ENCODE results near the gene CAMTA1.

The CAMTA1 gene

GRCh38 chr1:7339014-7339413, 553.8 kb downstream of the CAMTA1 start:
- no peak for DNase-seq (ENCODE audit: low read depth in 2 of 2)

- no peak for DNase-seq (ENCODE audit: low read depth in 2 of 2)
These were observed 554.7 kb downstream of the CAMTA1 start for GRCh38 chr1:7339953-7340352.

GRCh38 chr1:7341145-7341905, 556.1 kb downstream of the CAMTA1 start:
- no peak for DNase-seq (ENCODE audit: low read depth in 2 of 2)

- no peak for DNase-seq (ENCODE audit: low read depth in 2 of 2)
These were observed 558.6 kb downstream of the CAMTA1 start for GRCh38 chr1:7343882-7344281.

GRCh38 chr1:7344299-7344698, 559.0 kb downstream of the CAMTA1 start:
- no peak for DNase-seq (ENCODE audit: low read depth in 2 of 2)

GRCh38 chr1:7345516-7345915, 560.3 kb downstream of the CAMTA1 start:
- no peak for DNase-seq (ENCODE audit: low read depth in 2 of 2)

GRCh38 chr1:7346070-7346596, 560.9 kb downstream of the CAMTA1 start:
- no peak for DNase-seq (ENCODE audit: low read depth in 2 of 2)

GRCh38 chr1:7346600-7347570, 561.6 kb downstream of the CAMTA1 start:
- no peak for DNase-seq (ENCODE audit: low read depth in 2 of 2)

- no peak for DNase-seq (ENCODE audit: low read depth in 2 of 2)
These were observed 562.8 kb downstream of the CAMTA1 start for GRCh38 chr1:7348073-7348472.

- no peak for DNase-seq (ENCODE audit: low read depth in 2 of 2)
These were observed 563.3 kb downstream of the CAMTA1 start for GRCh38 chr1:7348580-7348979.

GRCh38 chr1:7350804-7351203, 565.5 kb downstream of the CAMTA1 start:
- no peak for DNase-seq (ENCODE audit: low read depth in 2 of 2)

- no peak for DNase-seq (ENCODE audit: low read depth in 2 of 2)
These were observed 566.4 kb downstream of the CAMTA1 start for GRCh38 chr1:7351649-7352048.

GRCh38 chr1:7352364-7352763, 567.1 kb downstream of the CAMTA1 start:
- DNase-seq (ENCODE audit: low read depth in 2 of 2) = no peak

GRCh38 chr1:7352974-7353373, 567.7 kb downstream of the CAMTA1 start:
- no peak for DNase-seq (ENCODE audit: low read depth in 2 of 2)

GRCh38 chr1:7355646-7356045, 570.4 kb downstream of the CAMTA1 start:
- DNase-seq (ENCODE audit: low read depth in 2 of 2) = no peak

GRCh38 chr1:7356079-7356478, 570.8 kb downstream of the CAMTA1 start:
- no peak for DNase-seq (ENCODE audit: low read depth in 2 of 2)

- DNase-seq (ENCODE audit: low read depth in 2 of 2) = no peak
These were observed 573.2 kb downstream of the CAMTA1 start for GRCh38 chr1:7358425-7358824.

- no peak for DNase-seq (ENCODE audit: low read depth in 2 of 2)
These were observed 575.3 kb downstream of the CAMTA1 start for GRCh38 chr1:7360526-7360925.

- DNase-seq (ENCODE audit: low read depth in 2 of 2) = no peak
These were observed 577.7 kb downstream of the CAMTA1 start for GRCh38 chr1:7362947-7363346.

- DNase-seq (ENCODE audit: low read depth in 2 of 2) = no peak
These were observed 578.2 kb downstream of the CAMTA1 start for GRCh38 chr1:7363450-7363849.

GRCh38 chr1:7365706-7366105, 580.5 kb downstream of the CAMTA1 start:
- DNase-seq (ENCODE audit: low read depth in 2 of 2) = no peak

- DNase-seq (ENCODE audit: low read depth in 2 of 2) = no peak
These were observed 581.2 kb downstream of the CAMTA1 start for GRCh38 chr1:7366286-7366954.

Data from activated CD4-positive, alpha-beta T cell treated with anti-CD3 and anti-CD28 coated beads for 24 hours (primary cell).